T-helper 17 cell (primary cell): ENCODE data around the gene PPP3CA. TPM values are rescaled to one million over a fixed set of nuclear protein-coding genes. Genes with fewer than 3 reads are reported as not detected.
A peak's percentile ranks its signal among the peaks of the same experiment; 100 is the strongest.

ENCODE experiments used
- ATAC-seq: fragments of 150-1000 bp; cut with Tn5 transposase; 2 replicates; pipeline ENCODE4 v1.10.0; 2021; ENCODE audit warnings: mild to moderate bottlenecking, moderate library complexity
- DNase-seq, 3 donors: peaks; one replicate each; pipeline versions ENCODE4 v3.0.0 to v3.0.0-alpha.2; 2020 to 2021
- H3K9me3 ChIP-seq: one replicate; pipeline ENCODE4 v1.7.0; 2013; ENCODE audit warnings: low read length, mild to moderate bottlenecking; ENCODE audit not compliant: control insufficient read depth, poor library complexity, severe bottlenecking
- H3K27ac Mint-ChIP-seq: one replicate; pipeline ENCODE4 v1.8.0; 2022; ENCODE audit warnings: mild to moderate bottlenecking, moderate library complexity, mixed read lengths
- H3K27me3 Mint-ChIP-seq: one replicate; pipeline ENCODE4 v1.8.0; 2022; ENCODE audit warnings: mixed read lengths
- H3K36me3 Mint-ChIP-seq: one replicate; pipeline ENCODE4 v1.8.0; 2022; ENCODE audit warnings: low read depth, mixed read lengths
- H3K4me1 Mint-ChIP-seq: one replicate; pipeline ENCODE4 v1.8.0; 2022; ENCODE audit warnings: mild to moderate bottlenecking, mixed read lengths
- H3K4me3 Mint-ChIP-seq: one replicate; pipeline ENCODE4 v1.8.0; 2022; ENCODE audit warnings: mild to moderate bottlenecking, moderate library complexity, mixed read lengths
- total RNA-seq, 4 donors: library from RNA in 2 of 4; stranded (reverse) in 2 of 4; gene quantifications; one replicate each; pipeline ENCODE4 v1.2.3 and lab custom pipeline; 2022 to 2026

Gene PPP3CA
- total RNA-seq, 2 donors from 2014 or later, result 28.4 to 36.9 TPM

- H3K9me3 ChIP-seq, result no peaks in the 10 kb centered on the region
- ATAC-seq (no peak), DNase-seq (no peak)
- peak overlapping the region; percentile 2 for H3K27ac Mint-ChIP-seq
- peaks cover 2% of the 10 kb centered on the region for H3K36me3 Mint-ChIP-seq
- H3K27me3 Mint-ChIP-seq, result no peaks in the 10 kb centered on the region
- H3K4me3 Mint-ChIP-seq, result no peak overlapping the region
- H3K4me1 Mint-ChIP-seq, result peaks cover 36% of the 10 kb centered on the region
Observed at GRCh38 chr4:101229116-101229515, 118.2 kb downstream of the PPP3CA start.

GRCh38 chr4:101227715-101228114 is 119.6 kb downstream of the PPP3CA start:
- H3K27ac Mint-ChIP-seq, result no peak overlapping the region
- H3K27me3 Mint-ChIP-seq, result no peaks in the 10 kb centered on the region
- H3K9me3 ChIP-seq, result no peaks in the 10 kb centered on the region
- DNase-seq (no peak), ATAC-seq (no peak)
- no peak overlapping the region for H3K4me3 Mint-ChIP-seq
- H3K4me1 Mint-ChIP-seq, result peaks cover 42% of the 10 kb centered on the region
- peaks cover 2% of the 10 kb centered on the region for H3K36me3 Mint-ChIP-seq

- H3K4me1 Mint-ChIP-seq, result peaks cover 34% of the 10 kb centered on the region
- H3K27ac Mint-ChIP-seq, result no peak overlapping the region
- no peaks in the 10 kb centered on the region for H3K9me3 ChIP-seq
- H3K4me3 Mint-ChIP-seq, result no peak overlapping the region
- H3K27me3 Mint-ChIP-seq, result no peaks in the 10 kb centered on the region
- ATAC-seq (no peak), DNase-seq (no peak)
- H3K36me3 Mint-ChIP-seq, result peaks cover under 1% of the 10 kb centered on the region
Observed at GRCh38 chr4:101224358-101225218, 122.7 kb downstream of the PPP3CA start.

- no peak overlapping the region for H3K27ac Mint-ChIP-seq
- no peaks in the 10 kb centered on the region for H3K36me3 Mint-ChIP-seq
- H3K4me3 Mint-ChIP-seq, result no peak overlapping the region
- DNase-seq, result no peak
- no peaks in the 10 kb centered on the region for H3K9me3 ChIP-seq
- H3K4me1 Mint-ChIP-seq, result peaks cover 37% of the 10 kb centered on the region
- ATAC-seq, result no peak
- no peaks in the 10 kb centered on the region for H3K27me3 Mint-ChIP-seq
Observed at GRCh38 chr4:101222156-101222845, 125.0 kb downstream of the PPP3CA start.

- DNase-seq (no peak), ATAC-seq (no peak)
- Mint-ChIP-seq H3K27me3 (no peaks in the 10 kb centered on the region), H3K27ac (no peak overlapping the region), H3K36me3 (no peaks in the 10 kb centered on the region), H3K4me1 (peaks cover 35% of the 10 kb centered on the region), H3K4me3 (no peak overlapping the region)
- H3K9me3 ChIP-seq, result no peaks in the 10 kb centered on the region
Observed at GRCh38 chr4:101221294-101221693, 126.0 kb downstream of the PPP3CA start.

GRCh38 chr4:101218894-101219293 is 128.4 kb downstream of the PPP3CA start:
- H3K27ac Mint-ChIP-seq, result no peak overlapping the region
- no peaks in the 10 kb centered on the region for H3K36me3 Mint-ChIP-seq
- no peak for ATAC-seq
- H3K4me1 Mint-ChIP-seq, result peaks cover 25% of the 10 kb centered on the region
- DNase-seq, result no peak
- no peak overlapping the region for H3K4me3 Mint-ChIP-seq
- H3K27me3 Mint-ChIP-seq, result no peaks in the 10 kb centered on the region
- H3K9me3 ChIP-seq, result no peaks in the 10 kb centered on the region

- H3K4me3 Mint-ChIP-seq, result no peak overlapping the region
- no peaks in the 10 kb centered on the region for H3K9me3 ChIP-seq
- DNase-seq (no peak), ATAC-seq (no peak)
- peaks cover 23% of the 10 kb centered on the region for H3K4me1 Mint-ChIP-seq
- no peaks in the 10 kb centered on the region for H3K27me3 Mint-ChIP-seq
- peak overlapping the region; percentile 81 for H3K27ac Mint-ChIP-seq
- no peaks in the 10 kb centered on the region for H3K36me3 Mint-ChIP-seq
Observed at GRCh38 chr4:101218346-101218745, 129.0 kb downstream of the PPP3CA start.

- Mint-ChIP-seq H3K27me3 (no peaks in the 10 kb centered on the region), H3K4me3 (no peak overlapping the region), H3K36me3 (no peaks in the 10 kb centered on the region), H3K4me1 (peaks cover 19% of the 10 kb centered on the region), H3K27ac (peak overlapping the region; percentile 81)
- ATAC-seq (no peak), DNase-seq (no peak)
- H3K9me3 ChIP-seq, result no peaks in the 10 kb centered on the region
Observed at GRCh38 chr4:101217353-101218031, 129.8 kb downstream of the PPP3CA start.

GRCh38 chr4:101211146-101211553 is 136.2 kb downstream of the PPP3CA start:
- ATAC-seq, result no peak
- H3K4me1 Mint-ChIP-seq, result peaks cover 25% of the 10 kb centered on the region
- H3K36me3 Mint-ChIP-seq, result no peaks in the 10 kb centered on the region
- H3K4me3 Mint-ChIP-seq, result no peak overlapping the region
- no peak for DNase-seq
- no peaks in the 10 kb centered on the region for H3K27me3 Mint-ChIP-seq
- H3K9me3 ChIP-seq, result no peaks in the 10 kb centered on the region
- H3K27ac Mint-ChIP-seq, result peak overlapping the region; percentile 16

GRCh38 chr4:101210331-101210730 is 137.0 kb downstream of the PPP3CA start:
- no peak for DNase-seq
- ATAC-seq, result no peak
- Mint-ChIP-seq H3K4me1 (peaks cover 33% of the 10 kb centered on the region), H3K36me3 (no peaks in the 10 kb centered on the region), H3K27ac (peak overlapping the region; percentile 16), H3K27me3 (no peaks in the 10 kb centered on the region), H3K4me3 (no peak overlapping the region)
- no peaks in the 10 kb centered on the region for H3K9me3 ChIP-seq

GRCh38 chr4:101208171-101208570 is 139.2 kb downstream of the PPP3CA start:
- DNase-seq (no peak), ATAC-seq (no peak)
- Mint-ChIP-seq H3K36me3 (no peaks in the 10 kb centered on the region), H3K27me3 (no peaks in the 10 kb centered on the region), H3K4me1 (peaks cover 31% of the 10 kb centered on the region), H3K27ac (peak overlapping the region; percentile 45), H3K4me3 (no peak overlapping the region)
- no peaks in the 10 kb centered on the region for H3K9me3 ChIP-seq

- no peaks in the 10 kb centered on the region for H3K9me3 ChIP-seq
- Mint-ChIP-seq H3K4me3 (peak overlapping the region; percentile 68), H3K4me1 (peaks cover 35% of the 10 kb centered on the region), H3K27me3 (no peaks in the 10 kb centered on the region), H3K27ac (peak overlapping the region; percentile 97), H3K36me3 (no peaks in the 10 kb centered on the region)
- ATAC-seq (peak; percentile 99), DNase-seq (peak in 1 of 3 donors; percentile 6)
Observed at GRCh38 chr4:101205916-101206315, 141.4 kb downstream of the PPP3CA start.

GRCh38 chr4:101201421-101201820 is 145.9 kb downstream of the PPP3CA start:
- no peak overlapping the region for H3K4me3 Mint-ChIP-seq
- H3K27ac Mint-ChIP-seq, result no peak overlapping the region
- no peaks in the 10 kb centered on the region for H3K36me3 Mint-ChIP-seq
- peaks cover 48% of the 10 kb centered on the region for H3K4me1 Mint-ChIP-seq
- ATAC-seq (no peak), DNase-seq (no peak)
- H3K9me3 ChIP-seq, result no peaks in the 10 kb centered on the region
- H3K27me3 Mint-ChIP-seq, result no peaks in the 10 kb centered on the region
